Activated CD4-positive, alpha-beta T cell treated with anti-CD3 and anti-CD28 coated beads, Interleukin-2, amount 10 ng/mL, durations not matched to agents 7 days and 5 days (primary cell): ENCODE results near the gene LILRB1. TPM values are rescaled to one million over a fixed set of nuclear protein-coding genes. Genes with fewer than 3 reads are reported as not detected.
A peak's percentile ranks its signal among the peaks of the same experiment; 100 is the strongest.
"Not testable (repeated sequence)": the region's sequence is repeated elsewhere in the genome, so short reads cannot be mapped to it uniquely, and the experiment has no call there.

Experiments
- CTCF ChIA-PET: fragments of 350-600 bp; sonication (Branson Sonifier 250); formaldehyde crosslinking; loops from one replicate; lab custom pipeline; 2021; ENCODE audit warnings: antibody characterized with exemption; lab: Charles Lee
- POLR2A ChIA-PET: fragments of 350-600 bp; sonication (Branson Sonifier 250); formaldehyde crosslinking; loops from one replicate; lab custom pipeline; 2021; ENCODE audit warnings: antibody characterized with exemption; lab: Charles Lee
- DNase-seq: peaks from one replicate; pipeline ENCODE4 v3.0.0-alpha.2; 2020
- H3K27ac Mint-ChIP-seq: one replicate; pipeline ENCODE4 v1.8.0; 2021; ENCODE audit warnings: mild to moderate bottlenecking, moderate library complexity, mixed read lengths
- H3K27me3 Mint-ChIP-seq: one replicate; pipeline ENCODE4 v1.8.0; 2021; ENCODE audit warnings: mixed read lengths
- H3K36me3 Mint-ChIP-seq: one replicate; pipeline ENCODE4 v1.8.0; 2021; ENCODE audit warnings: low read depth, mixed read lengths
- H3K4me1 Mint-ChIP-seq: one replicate; pipeline ENCODE4 v1.8.0; 2021; ENCODE audit warnings: mixed read lengths
- H3K4me3 Mint-ChIP-seq: one replicate; pipeline ENCODE4 v1.8.0; 2021; ENCODE audit warnings: mild to moderate bottlenecking, moderate library complexity, mixed read lengths
- H3K9me3 Mint-ChIP-seq: one replicate; pipeline ENCODE4 v1.8.0; 2021; ENCODE audit warnings: mixed read lengths
- microRNA-seq: library from miRNA; unstranded; fragments of <30 nt; microRNA quantifications from one replicate; pipeline ENCODE4 v1.2.0, GENCODE V29; 2021; ENCODE audit warnings: borderline microRNAs expressed, borderline replicate concordance
- total RNA-seq, 2 experiments: library from RNA; stranded (reverse); gene quantifications; one replicate each; pipeline ENCODE4 v1.2.3, GENCODE V29; 2021

Gene LILRB1
- total RNA-seq, 2 experiments from 2014 or later: not detected

DNA sequence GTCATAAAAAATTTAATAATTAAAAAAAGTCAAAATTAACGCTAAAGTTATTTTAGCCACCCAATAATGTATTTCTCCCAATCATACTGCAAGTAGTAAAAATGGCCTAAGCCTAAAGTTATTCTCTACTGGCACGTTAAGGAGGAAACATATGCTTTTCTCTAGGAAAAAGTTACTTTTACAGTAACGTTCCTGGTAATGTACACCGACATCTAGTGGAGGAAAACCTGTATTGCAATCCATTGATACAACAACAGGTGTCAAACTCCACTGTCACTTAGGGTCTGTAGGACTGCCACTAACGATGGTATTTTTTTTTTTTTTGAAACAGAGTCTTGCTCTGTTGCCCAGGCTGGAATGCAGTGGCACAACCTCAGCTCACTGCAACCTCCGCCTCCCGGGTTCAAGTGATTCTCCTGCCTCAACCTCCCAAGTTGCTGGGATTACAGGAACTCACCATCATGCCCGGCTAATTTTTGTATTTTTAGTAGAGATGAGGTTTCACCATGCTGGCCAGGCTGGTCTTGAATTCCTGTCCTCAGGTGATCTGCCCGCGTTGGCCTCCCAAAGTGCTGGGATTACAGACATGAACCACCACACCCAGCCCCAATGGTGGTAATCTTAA is 46.0 kb downstream of the LILRB1 start:
- H3K27ac Mint-ChIP-seq, H3K9me3 Mint-ChIP-seq, H3K36me3 Mint-ChIP-seq, POLR2A ChIA-PET, H3K4me3 Mint-ChIP-seq, H3K27me3 Mint-ChIP-seq, H3K4me1 Mint-ChIP-seq: not testable (repeated sequence)
- CTCF ChIA-PET: interaction anchor here (1.0 kb wide), 1 partner anchor 197 kb away, joined by 5 read pairs; no protein-coding TSS in a partner anchor
- peak; percentile 52 for DNase-seq

DNA sequence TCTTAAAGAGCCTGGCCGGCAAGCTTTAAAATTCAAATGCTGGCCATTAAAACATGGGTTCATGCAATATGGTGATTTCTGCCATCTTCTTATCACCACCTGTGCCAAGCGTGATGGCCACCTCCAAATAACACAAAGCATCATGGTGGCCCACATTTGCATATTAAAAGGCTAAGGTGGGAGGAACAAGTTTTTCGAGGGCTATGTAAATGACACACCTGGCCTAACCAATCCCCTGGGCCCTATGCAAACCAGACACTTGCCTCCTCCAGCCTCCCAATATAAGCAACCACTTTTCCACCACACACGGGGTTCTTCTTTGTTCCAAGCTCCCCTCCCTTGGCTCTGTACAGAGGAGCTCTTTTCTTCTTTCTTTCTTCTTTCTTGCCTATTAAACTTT is 46.9 kb downstream of the LILRB1 start:
- no peak for DNase-seq
- H3K27me3 Mint-ChIP-seq: peaks cover 6% of the 10 kb centered on the region
- H3K4me1 Mint-ChIP-seq: no peaks in the 10 kb centered on the region
- ChIA-PET POLR2A (no interaction called here), CTCF (interaction anchor here (0.7 to 1.0 kb wide), 2 partner anchors 198 to 263 kb away, joined by 4 to 5 read pairs; no protein-coding TSS in a partner anchor)
- no peak overlapping the region for H3K4me3 Mint-ChIP-seq
- H3K36me3 Mint-ChIP-seq: no peaks in the 10 kb centered on the region
- no peak overlapping the region for H3K27ac Mint-ChIP-seq
- H3K9me3 Mint-ChIP-seq: no peaks in the 10 kb centered on the region

DNA sequence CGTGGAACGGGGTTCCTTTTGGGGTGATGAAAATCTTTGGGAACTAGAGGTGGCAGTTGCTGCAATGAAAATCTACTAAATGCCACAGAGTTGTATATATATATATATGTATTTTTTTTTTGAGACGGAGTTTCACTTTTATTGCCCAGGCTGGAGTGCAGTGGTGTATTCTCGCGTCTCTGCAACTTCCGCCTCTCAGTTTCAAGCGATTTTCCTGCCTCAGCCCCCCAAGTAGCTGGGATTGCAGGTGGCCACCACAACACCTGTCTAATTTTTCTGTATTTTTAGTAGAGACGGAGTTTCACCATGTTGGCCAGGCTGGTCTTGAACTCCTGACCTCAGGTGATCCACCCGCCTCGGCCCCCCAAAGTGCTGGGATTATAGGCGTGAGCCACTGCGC is 51.3 kb downstream of the LILRB1 start:
- H3K27ac Mint-ChIP-seq, DNase-seq, H3K36me3 Mint-ChIP-seq, H3K4me1 Mint-ChIP-seq, H3K9me3 Mint-ChIP-seq, POLR2A ChIA-PET, H3K4me3 Mint-ChIP-seq: not testable (repeated sequence)
- CTCF ChIA-PET: interaction anchor here (1.0 to 1.1 kb wide), 2 partner anchors 12 to 21 kb away, joined by 3 read pairs; no protein-coding TSS in a partner anchor
- H3K27me3 Mint-ChIP-seq: peaks cover 10% of the 10 kb centered on the region

DNA sequence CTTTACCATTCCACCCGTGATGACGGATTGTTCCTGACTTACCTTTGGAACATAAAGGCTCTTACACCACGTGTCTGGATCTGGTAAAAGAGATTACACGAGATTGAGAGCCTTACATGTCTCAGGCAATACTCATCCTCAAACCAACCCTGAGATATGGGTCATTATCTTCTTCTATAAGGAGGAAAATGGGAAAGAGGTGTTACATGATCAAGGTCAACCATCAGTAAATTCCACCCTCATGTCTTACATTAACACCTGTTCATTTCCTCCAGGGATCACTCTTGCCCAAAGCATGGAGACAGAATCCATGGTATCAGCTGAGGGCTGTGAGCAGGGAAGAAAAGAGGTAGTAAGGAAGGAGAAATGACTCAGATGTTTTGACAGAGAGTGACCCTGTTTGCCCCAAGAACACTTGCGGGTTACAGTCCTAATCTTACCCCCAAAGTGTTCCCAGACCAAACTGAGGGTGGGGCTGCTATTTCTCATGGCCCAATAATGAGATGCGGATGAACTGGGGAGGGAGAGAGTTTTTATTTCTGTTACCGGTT is 52.1 kb downstream of the LILRB1 start:
- H3K27me3 Mint-ChIP-seq: peaks cover 10% of the 10 kb centered on the region
- ChIA-PET CTCF (interaction anchor here (1.1 to 1.5 kb wide), 2 partner anchors 8 to 20 kb away, joined by 3 to 6 read pairs; no protein-coding TSS in a partner anchor), POLR2A (no interaction called here)
- H3K4me3 Mint-ChIP-seq: no peak overlapping the region
- no peak for DNase-seq
- no peak overlapping the region for H3K27ac Mint-ChIP-seq
- peaks cover 2% of the 10 kb centered on the region for H3K9me3 Mint-ChIP-seq
- H3K36me3 Mint-ChIP-seq: no peaks in the 10 kb centered on the region
- H3K4me1 Mint-ChIP-seq: no peaks in the 10 kb centered on the region

DNA sequence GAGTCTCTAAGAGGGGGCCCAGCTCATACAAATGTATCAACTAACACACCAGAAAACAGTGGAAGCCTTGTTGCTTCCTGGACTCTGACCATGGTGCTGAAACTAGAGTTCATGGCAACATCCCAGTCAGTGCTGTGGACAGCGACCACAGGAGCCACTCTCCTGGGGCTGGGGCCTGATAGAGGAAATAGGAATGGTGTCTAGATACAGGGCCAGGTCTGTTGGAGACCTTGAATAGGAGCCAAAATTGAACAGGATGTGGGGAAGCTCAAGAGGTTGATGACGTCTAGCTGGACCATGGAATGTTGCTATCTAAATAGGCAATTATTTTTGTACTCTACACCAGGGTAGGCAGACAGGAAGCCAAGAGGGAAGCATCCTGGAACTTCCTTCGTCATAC is 54.2 kb downstream of the LILRB1 start:
- no peak overlapping the region for H3K4me3 Mint-ChIP-seq
- H3K9me3 Mint-ChIP-seq: peaks cover 2% of the 10 kb centered on the region
- peaks cover 13% of the 10 kb centered on the region for H3K27me3 Mint-ChIP-seq
- no peaks in the 10 kb centered on the region for H3K36me3 Mint-ChIP-seq
- H3K27ac Mint-ChIP-seq: no peak overlapping the region
- peak; percentile 46 for DNase-seq
- no peaks in the 10 kb centered on the region for H3K4me1 Mint-ChIP-seq
- POLR2A ChIA-PET: no interaction called here
- CTCF ChIA-PET: no interaction called here

Small RNAs within 50 kb of the gene (microRNA-seq; reads per million reads assigned to microRNA genes)
- not detected for gene MIR8061

Other genes with a start within 250 kb of the LILRB1 start
- 1 to 10 TPM in 1 of 2 experiments, under 1 TPM in 1; 0.72 to 1.2 TPM for gene TTYH1, start 215.0 kb upstream of the LILRB1 start, total RNA-seq
- gene LENG8, start 181.3 kb upstream of the LILRB1 start, total RNA-seq: 100 to 1,000 TPM; 245 to 248 TPM
- gene LENG9, start 166.7 kb upstream of the LILRB1 start, total RNA-seq: 1 to 10 TPM; 3.8 to 5.4 TPM
- not detected for gene CDC42EP5, start 157.2 kb upstream of the LILRB1 start, total RNA-seq
- gene LAIR2, start 127.7 kb upstream of the LILRB1 start, total RNA-seq: 1 to 10 TPM; 3.1 to 3.7 TPM
- not detected for gene LILRA2, start 56.7 kb upstream of the LILRB1 start, total RNA-seq
- not detected for gene LILRA1, start 36.9 kb upstream of the LILRB1 start, total RNA-seq
- gene LILRB4, start 32.5 kb downstream of the LILRB1 start, total RNA-seq: not detected
- gene KIR3DL3, start 94.0 kb downstream of the LILRB1 start, total RNA-seq: not detected
- not detected for gene KIR2DL3, start 108.0 kb downstream of the LILRB1 start, total RNA-seq
- not detected for gene KIR2DL1, start 139.3 kb downstream of the LILRB1 start, total RNA-seq
- under 1 TPM in 1 of 2 experiments, not detected in 1; 0.30 TPM for gene KIR2DL4, start 173.1 kb downstream of the LILRB1 start, total RNA-seq
- gene KIR3DL1, start 186.0 kb downstream of the LILRB1 start, total RNA-seq: not detected
- gene KIR2DS4, start 202.2 kb downstream of the LILRB1 start, total RNA-seq: under 1 TPM in 1 of 2 experiments, not detected in 1; 0.44 TPM
- gene KIR3DL2, start 220.0 kb downstream of the LILRB1 start, total RNA-seq: 1 to 10 TPM; 2.8 to 3.1 TPM
- gene FCAR, start 243.8 kb downstream of the LILRB1 start, total RNA-seq: not detected